Neural crest cell (in vitro differentiated cells): Measurements from ENCODE around the gene WNT4. TPM values are rescaled to one million over a fixed set of nuclear protein-coding genes. Genes with fewer than 3 reads are reported as not detected.

Experiments
- DNase-seq: peaks from one replicate; pipeline ENCODE4 v3.0.0; 2021; ENCODE audit warnings: low read depth, mixed read lengths, low spot score
- H3K27ac Mint-ChIP-seq: one replicate; pipeline ENCODE4 v1.8.0; 2021; ENCODE audit warnings: mild to moderate bottlenecking, mixed read lengths; ENCODE audit not compliant: unreplicated experiment
- H3K27me3 Mint-ChIP-seq: 2 replicates; pipeline ENCODE4 v1.8.0; 2021; ENCODE audit warnings: low read depth, mild to moderate bottlenecking, mixed read lengths
- H3K36me3 Mint-ChIP-seq: 2 replicates; pipeline ENCODE4 v1.8.0; 2021; ENCODE audit warnings: low read depth, mild to moderate bottlenecking, mixed read lengths
- H3K4me1 Mint-ChIP-seq: 2 replicates; pipeline ENCODE4 v1.8.0; 2021; ENCODE audit warnings: mixed read lengths
- H3K4me3 Mint-ChIP-seq: one replicate; pipeline ENCODE4 v1.8.0; 2021; ENCODE audit warnings: mild to moderate bottlenecking, mixed read lengths
- H3K9me3 Mint-ChIP-seq: 2 replicates; pipeline ENCODE4 v1.8.0; 2021; ENCODE audit warnings: mixed read lengths
- total RNA-seq: library from RNA; stranded (reverse); gene quantifications from 2 replicates; pipeline ENCODE4 v1.2.1, GENCODE V29; 2021
- TF ChIP-seq, protein P1 (sequence below): fragments of 200-600 bp; sonication (generic); conservative IDR thresholded peaks from 2 replicates; pipeline ENCODE4 v1.5.0; 2021; ENCODE audit warnings: antibody characterized with exemption, mild to moderate bottlenecking

WNT4 gene
- total RNA-seq, 1 donor from 2014 or later, result 0.16 TPM

DNA sequence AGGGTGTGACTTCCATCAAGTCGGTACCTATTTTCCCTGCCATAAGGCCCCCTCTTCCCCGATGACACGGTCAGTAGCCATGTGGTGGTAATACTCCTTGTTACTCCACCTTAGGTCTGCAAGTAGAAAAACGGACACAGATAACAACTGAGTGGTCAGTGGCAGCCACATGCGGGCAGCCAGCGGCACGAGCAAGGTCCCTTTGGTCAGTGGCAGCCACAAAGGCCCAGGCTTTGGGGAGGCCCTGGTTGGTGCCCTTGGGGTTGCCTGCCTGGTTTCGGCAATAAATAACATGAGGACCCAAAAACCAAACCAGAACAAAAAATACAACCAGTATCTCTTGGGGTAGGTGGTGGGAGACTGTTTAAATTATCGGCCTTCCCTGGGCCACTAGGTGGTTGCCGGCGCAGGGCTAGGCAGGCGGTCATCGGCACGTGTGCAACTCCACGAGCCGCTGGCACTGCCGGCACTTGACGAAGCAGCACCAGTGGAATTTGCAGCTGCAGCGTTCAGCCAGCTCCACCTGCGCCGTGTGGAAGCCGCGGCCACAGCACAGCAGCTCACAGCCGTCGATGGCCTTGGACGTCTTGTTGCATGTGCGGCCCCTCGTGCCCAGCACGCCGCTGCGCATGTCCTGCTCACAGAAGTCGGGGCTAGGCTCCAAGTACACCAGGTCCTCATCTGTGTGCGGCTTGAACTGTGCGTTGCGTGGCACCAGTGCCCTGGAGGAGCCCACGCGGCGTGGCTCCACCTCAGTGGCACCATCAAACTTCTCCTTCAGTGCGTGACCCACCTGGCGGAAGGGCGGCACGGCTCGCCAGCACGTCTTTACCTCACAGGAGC, 23.1 kb downstream of the WNT4 start:
- H3K4me1 Mint-ChIP-seq, result peaks cover 48% of the 10 kb centered on the region
- no peaks in the 10 kb centered on the region for H3K9me3 Mint-ChIP-seq
- no peaks in the 10 kb centered on the region for H3K27me3 Mint-ChIP-seq
- no peak overlapping the region for H3K4me3 Mint-ChIP-seq
- no peaks in the 10 kb centered on the region for H3K36me3 Mint-ChIP-seq
- no peak overlapping the region for H3K27ac Mint-ChIP-seq
- no peak for DNase-seq
- TF ChIP-seq, protein P1, sequence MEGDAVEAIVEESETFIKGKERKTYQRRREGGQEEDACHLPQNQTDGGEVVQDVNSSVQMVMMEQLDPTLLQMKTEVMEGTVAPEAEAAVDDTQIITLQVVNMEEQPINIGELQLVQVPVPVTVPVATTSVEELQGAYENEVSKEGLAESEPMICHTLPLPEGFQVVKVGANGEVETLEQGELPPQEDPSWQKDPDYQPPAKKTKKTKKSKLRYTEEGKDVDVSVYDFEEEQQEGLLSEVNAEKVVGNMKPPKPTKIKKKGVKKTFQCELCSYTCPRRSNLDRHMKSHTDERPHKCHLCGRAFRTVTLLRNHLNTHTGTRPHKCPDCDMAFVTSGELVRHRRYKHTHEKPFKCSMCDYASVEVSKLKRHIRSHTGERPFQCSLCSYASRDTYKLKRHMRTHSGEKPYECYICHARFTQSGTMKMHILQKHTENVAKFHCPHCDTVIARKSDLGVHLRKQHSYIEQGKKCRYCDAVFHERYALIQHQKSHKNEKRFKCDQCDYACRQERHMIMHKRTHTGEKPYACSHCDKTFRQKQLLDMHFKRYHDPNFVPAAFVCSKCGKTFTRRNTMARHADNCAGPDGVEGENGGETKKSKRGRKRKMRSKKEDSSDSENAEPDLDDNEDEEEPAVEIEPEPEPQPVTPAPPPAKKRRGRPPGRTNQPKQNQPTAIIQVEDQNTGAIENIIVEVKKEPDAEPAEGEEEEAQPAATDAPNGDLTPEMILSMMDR, result no peak

DNA sequence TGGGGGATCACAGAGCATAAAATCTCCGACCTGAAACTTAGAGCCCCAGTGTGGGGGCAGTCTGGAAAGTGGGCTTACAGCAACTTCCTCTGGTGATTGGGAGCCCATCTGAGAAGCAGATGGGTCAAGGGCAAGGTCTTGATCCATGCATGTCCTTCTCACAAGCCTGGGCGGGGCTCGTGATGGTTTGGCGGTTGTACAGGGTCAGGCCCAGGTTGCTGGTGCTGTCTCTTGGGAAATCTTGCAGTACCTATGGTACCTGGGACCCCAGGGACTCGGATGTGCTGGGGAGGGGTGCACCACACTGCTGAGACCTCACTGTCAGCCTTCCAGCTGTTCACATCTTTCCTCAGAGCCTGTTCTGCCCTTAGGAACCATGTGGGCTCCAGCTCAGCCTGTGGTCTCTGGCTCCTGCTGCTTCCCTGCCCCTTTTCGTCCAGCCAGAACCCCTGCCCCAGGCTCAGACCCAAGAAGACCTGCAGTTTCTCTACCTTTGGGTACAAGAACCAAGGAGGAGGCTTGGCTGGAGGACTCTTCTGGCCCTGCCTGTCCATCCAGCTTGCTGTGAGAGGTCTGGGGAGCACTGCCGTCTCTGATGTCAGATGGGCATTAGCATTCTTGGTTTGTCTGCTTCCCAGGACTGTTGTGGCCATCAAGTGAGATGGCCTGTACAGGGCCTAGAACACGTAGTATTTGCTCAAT, 24.5 kb downstream of the WNT4 start:
- TF ChIP-seq, protein P1, result no peak
- H3K4me3 Mint-ChIP-seq, result no peak overlapping the region

DNA sequence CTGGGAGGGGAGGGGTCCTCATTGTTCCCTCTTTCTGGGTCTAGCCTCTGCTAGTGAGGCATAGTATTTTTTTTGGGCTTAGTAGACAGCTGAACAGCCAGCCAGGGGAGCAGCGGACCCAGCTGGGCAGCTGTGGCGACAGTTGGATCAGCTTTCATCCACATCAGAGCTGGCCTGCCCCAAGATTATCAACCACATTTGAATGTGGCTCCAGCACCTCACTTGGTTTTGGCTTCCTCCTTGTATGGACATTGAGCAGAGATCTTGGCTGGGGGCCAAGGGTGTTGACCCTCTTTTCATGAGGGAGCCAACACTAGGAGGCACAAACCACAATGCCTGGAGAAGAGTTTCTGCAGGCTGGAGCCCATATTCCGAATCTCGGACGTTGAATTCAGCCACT, 25.0 kb downstream of the WNT4 start:
- Mint-ChIP-seq H3K4me1 (peaks cover 50% of the 10 kb centered on the region), H3K4me3 (no peak overlapping the region), H3K36me3 (peaks cover 3% of the 10 kb centered on the region), H3K27ac (no peak overlapping the region), H3K9me3 (no peaks in the 10 kb centered on the region), H3K27me3 (no peaks in the 10 kb centered on the region)
- DNase-seq, result no peak
- TF ChIP-seq, protein P1, result no peak

More for the DNA sequence above, 24.5 kb downstream of the WNT4 start:
- Mint-ChIP-seq H3K27ac (no peak overlapping the region), H3K27me3 (no peaks in the 10 kb centered on the region), H3K36me3 (no peaks in the 10 kb centered on the region), H3K4me1 (peaks cover 50% of the 10 kb centered on the region), H3K9me3 (no peaks in the 10 kb centered on the region)
- no peak for DNase-seq

DNA sequence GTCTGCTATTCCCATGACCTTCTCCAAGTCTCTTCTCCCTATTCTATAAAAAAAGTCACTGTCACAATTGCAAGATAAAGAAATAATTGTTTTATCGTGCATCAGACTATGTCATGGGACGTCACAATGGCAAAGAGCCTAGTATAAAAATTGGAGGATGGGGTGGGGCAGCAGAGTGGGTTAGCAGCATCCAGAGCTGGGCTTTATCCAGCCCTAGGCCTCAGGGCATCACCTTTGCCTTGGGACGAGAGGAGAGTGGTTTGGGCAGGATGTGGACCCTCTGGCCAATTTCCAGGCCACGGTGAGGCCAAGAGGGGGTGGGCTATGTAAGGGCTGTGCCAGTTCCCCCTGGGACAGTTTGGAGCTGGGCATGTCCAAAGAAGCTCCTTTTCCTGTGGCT, 25.7 kb downstream of the WNT4 start:
- no peak for DNase-seq
- TF ChIP-seq, protein P1, result no peak

GRCh38 chr1:22115286-22115685, 27.6 kb downstream of the WNT4 start:
- H3K4me3 Mint-ChIP-seq, result no peak overlapping the region
- no peaks in the 10 kb centered on the region for H3K9me3 Mint-ChIP-seq
- DNase-seq, result no peak
- H3K27ac Mint-ChIP-seq, result no peak overlapping the region
- peaks cover 28% of the 10 kb centered on the region for H3K4me1 Mint-ChIP-seq
- H3K36me3 Mint-ChIP-seq, result peaks cover 6% of the 10 kb centered on the region
- H3K27me3 Mint-ChIP-seq, result no peaks in the 10 kb centered on the region
- TF ChIP-seq, protein P1, result no peak

More for the DNA sequence above, 25.7 kb downstream of the WNT4 start:
- Mint-ChIP-seq H3K27me3 (no peaks in the 10 kb centered on the region), H3K27ac (no peak overlapping the region), H3K9me3 (no peaks in the 10 kb centered on the region), H3K4me3 (no peak overlapping the region), H3K4me1 (peaks cover 43% of the 10 kb centered on the region), H3K36me3 (peaks cover 3% of the 10 kb centered on the region)
